Neuronal stem cell (in vitro differentiated cells): ENCODE data around the gene DNAJB5.

ENCODE experiments used
- DNase-seq: peaks from one replicate; pipeline ENCODE4 v3.0.0-alpha.2; 2013; ENCODE audit warnings: low spot score
- H2AFZ ChIP-seq: one replicate; pipeline ENCODE4 v1.6.1; 2013; ENCODE audit warnings: mild to moderate bottlenecking, low read length, inconsistent platforms
- H2AK5ac ChIP-seq: 2 replicates; pipeline ENCODE4 v1.6.1; 2013; ENCODE audit warnings: low read depth, mild to moderate bottlenecking, inconsistent platforms, low read length, moderate library complexity, mixed read lengths
- H2BK120ac ChIP-seq: 2 replicates; pipeline ENCODE4 v1.6.1; 2013; ENCODE audit warnings: low read depth, mild to moderate bottlenecking, inconsistent platforms, low read length, moderate library complexity, mixed read lengths
- H2BK12ac ChIP-seq: one replicate; pipeline ENCODE4 v1.6.1; 2013; ENCODE audit warnings: low read length, inconsistent platforms
- H2BK15ac ChIP-seq: 2 replicates; pipeline ENCODE4 v1.6.1; 2013; ENCODE audit warnings: mild to moderate bottlenecking, low read length, inconsistent platforms, mixed read lengths
- H2BK5ac ChIP-seq: one replicate; pipeline ENCODE4 v1.6.1; 2013; ENCODE audit warnings: inconsistent platforms, mild to moderate bottlenecking, low read length, moderate library complexity
- H3K14ac ChIP-seq: one replicate; pipeline ENCODE4 v1.6.1; 2013; ENCODE audit warnings: low read length, inconsistent platforms
- H3K18ac ChIP-seq: 2 replicates; pipeline ENCODE4 v1.6.1; 2013; ENCODE audit warnings: low read length, inconsistent platforms
- H3K23ac ChIP-seq: 2 replicates; pipeline ENCODE4 v1.6.1; 2013; ENCODE audit warnings: low read depth, mild to moderate bottlenecking, mixed read lengths, low read length, inconsistent platforms; ENCODE audit not compliant: poor library complexity
- H3K27ac ChIP-seq: replicated peaks from 3 replicates; pipeline ENCODE4 v1.5.1; 2013; ENCODE audit warnings: low read length, inconsistent platforms
- H3K27me3 ChIP-seq, 3 experiments: 2 replicates each; pipeline ENCODE4 v1.6.1; 2013; ENCODE audit warnings: low read length in 3 of 3, mild to moderate bottlenecking in 2 of 3, inconsistent platforms in 1 of 3, low read depth in 1 of 3, mixed read lengths in 1 of 3, moderate library complexity in 1 of 3; ENCODE audit not compliant: control insufficient read depth in 3 of 3, insufficient read depth in 3 of 3
- H3K36me3 ChIP-seq, 2 donors: replicated peaks in 1 of 2; 2 replicates each; pipeline ENCODE4 v1.6.1; 2013; ENCODE audit warnings: low read length in 2 of 2; ENCODE audit not compliant: control insufficient read depth in 2 of 2, insufficient read depth in 2 of 2
- H3K4ac ChIP-seq: 2 replicates; pipeline ENCODE4 v1.6.1; 2013; ENCODE audit warnings: inconsistent platforms, mild to moderate bottlenecking, low read length, moderate library complexity
- H3K4me1 ChIP-seq, 2 donors: 1 replicate in 1 of 2; 2 replicates in 1 of 2; pipeline ENCODE4 v1.6.1; 2013; ENCODE audit warnings: low read length in 2 of 2, low read depth in 1 of 2; ENCODE audit not compliant: control insufficient read depth in 2 of 2, insufficient read depth in 1 of 2
- H3K4me2 ChIP-seq: one replicate; pipeline ENCODE4 v1.6.1; 2013; ENCODE audit warnings: mild to moderate bottlenecking, low read length, inconsistent platforms; ENCODE audit not compliant: insufficient read depth, poor library complexity, severe bottlenecking
- H3K4me3 ChIP-seq, 2 donors: 2 replicates each; pipeline ENCODE4 v1.5.1; 2013; ENCODE audit warnings: low read length in 2 of 2, mild to moderate bottlenecking in 2 of 2, inconsistent platforms in 1 of 2, moderate library complexity in 1 of 2
- H3K79me1 ChIP-seq: one replicate; pipeline ENCODE4 v1.6.1; 2013; ENCODE audit warnings: low read depth, mild to moderate bottlenecking, inconsistent platforms, low read length, moderate library complexity
- H3K9ac ChIP-seq: one replicate; pipeline ENCODE4 v1.6.1; 2013; ENCODE audit warnings: mild to moderate bottlenecking, low read depth, low read length, inconsistent platforms; ENCODE audit not compliant: poor library complexity
- H3K9me3 ChIP-seq, 2 donors: replicated peaks in 1 of 2; 2 replicates each; pipeline versions ENCODE3 to v1.6.1; 2013; ENCODE audit warnings: low read length in 2 of 2, mild to moderate bottlenecking in 2 of 2, inconsistent platforms in 1 of 2, low read depth in 1 of 2, mixed read lengths in 1 of 2, moderate library complexity in 1 of 2; ENCODE audit not compliant: control insufficient read depth in 2 of 2, insufficient read depth in 1 of 2
- H4K8ac ChIP-seq: one replicate; pipeline ENCODE4 v1.6.1; 2013; ENCODE audit warnings: low read depth, mild to moderate bottlenecking, inconsistent platforms, low read length, moderate library complexity
- H4K91ac ChIP-seq: one replicate; pipeline ENCODE4 v1.6.1; 2013; ENCODE audit warnings: low read length, low read depth, mild to moderate bottlenecking, inconsistent platforms; ENCODE audit not compliant: poor library complexity
- whole genome bisulfite sequencing, 2 donors: extraction: QIAGEN DNeasy Blood & Tissue Kit; methylation state at CpG; one replicate each; pipeline ENCODE4 v1.1.7; 2013; ENCODE audit warnings: missing lambda C conversion rate in 2 of 2, mixed read lengths in 1 of 2; ENCODE audit not compliant: insufficient read length in 2 of 2, insufficient replicate concordance in 1 of 2; ENCODE audit errors: extremely low coverage in 2 of 2; 5-methylcytosine and 5-hydroxymethylcytosine counted together

The DNAJB5 gene

DNA sequence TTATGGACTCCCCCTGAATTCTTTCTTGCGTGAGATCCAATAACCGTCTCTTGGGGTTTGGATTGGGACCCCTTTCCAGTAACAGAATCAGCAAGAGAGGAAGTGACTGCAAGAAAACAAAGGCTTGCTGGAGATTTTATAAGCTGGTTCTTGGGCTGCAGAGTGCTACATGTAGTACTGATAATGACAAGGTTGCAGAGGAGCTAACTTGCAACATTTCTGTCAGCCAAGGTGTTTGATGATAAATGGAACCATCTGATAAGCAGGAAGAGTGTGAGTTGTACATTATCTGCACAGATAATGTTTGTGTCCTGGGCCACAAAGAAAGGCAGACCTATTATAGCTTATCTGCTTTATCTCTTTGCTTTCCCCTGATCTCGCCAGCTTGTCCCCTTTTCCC is 37.1 kb downstream of the DNAJB5 start:
- H3K4me3 ChIP-seq, result no peak overlapping the region
- no peak overlapping the region for H2BK15ac ChIP-seq
- H2BK12ac ChIP-seq, result no peak overlapping the region
- H3K36me3 ChIP-seq, result no peaks in the 10 kb centered on the region
- no peak overlapping the region for H2BK120ac ChIP-seq
- no peaks in the 10 kb centered on the region for H3K79me1 ChIP-seq
- peaks cover 2 to 11% of the 10 kb centered on the region in 2 donors for H3K9me3 ChIP-seq
- no peak for DNase-seq
- no peak overlapping the region for H2BK5ac ChIP-seq
- no peak overlapping the region for H2AFZ ChIP-seq
- peaks cover 0 to 2% of the 10 kb centered on the region in 2 donors for H3K4me1 ChIP-seq
- H3K23ac ChIP-seq, result no peak overlapping the region
- H3K27ac ChIP-seq, result no peak overlapping the region
- H3K27me3 ChIP-seq, result no peaks in the 10 kb centered on the region
- no peak overlapping the region for H4K91ac ChIP-seq
- no CpG with 5 or more reads among the region's 3 CpGs for WGBS, 2 donors
- H3K18ac ChIP-seq, result no peak overlapping the region
- H3K4me2 ChIP-seq, result no peak overlapping the region
- H3K9ac ChIP-seq, result no peak overlapping the region
- H3K4ac ChIP-seq, result no peak overlapping the region
- H2AK5ac ChIP-seq, result no peak overlapping the region
- H3K14ac ChIP-seq, result no peak overlapping the region
- H4K8ac ChIP-seq, result no peak overlapping the region

- Histone ChIP-seq H3K4me3 (no peak overlapping the region), H4K8ac (no peak overlapping the region), H3K18ac (no peak overlapping the region), H3K9ac (no peak overlapping the region), H2BK15ac (no peak overlapping the region), H2AK5ac (no peak overlapping the region), H3K14ac (no peak overlapping the region), H3K36me3 (no peaks in the 10 kb centered on the region), H2BK5ac (no peak overlapping the region), H3K23ac (no peak overlapping the region), H3K79me1 (no peaks in the 10 kb centered on the region), H3K4ac (no peak overlapping the region), H3K4me1 (peaks cover 0 to 2% of the 10 kb centered on the region in 2 donors), H3K27me3 (no peaks in the 10 kb centered on the region), H3K9me3 (peaks cover 2 to 11% of the 10 kb centered on the region in 2 donors), H2BK120ac (no peak overlapping the region), H4K91ac (no peak overlapping the region), H3K4me2 (no peak overlapping the region), H3K27ac (no peak overlapping the region), H2AFZ (no peak overlapping the region), H2BK12ac (no peak overlapping the region)
- DNase-seq, result no peak
- WGBS, 2 donors, result no CpG with 5 or more reads among the region's 1 CpG
Observed at GRCh38 chr9:35027374-35027773, 37.8 kb downstream of the DNAJB5 start.

DNA sequence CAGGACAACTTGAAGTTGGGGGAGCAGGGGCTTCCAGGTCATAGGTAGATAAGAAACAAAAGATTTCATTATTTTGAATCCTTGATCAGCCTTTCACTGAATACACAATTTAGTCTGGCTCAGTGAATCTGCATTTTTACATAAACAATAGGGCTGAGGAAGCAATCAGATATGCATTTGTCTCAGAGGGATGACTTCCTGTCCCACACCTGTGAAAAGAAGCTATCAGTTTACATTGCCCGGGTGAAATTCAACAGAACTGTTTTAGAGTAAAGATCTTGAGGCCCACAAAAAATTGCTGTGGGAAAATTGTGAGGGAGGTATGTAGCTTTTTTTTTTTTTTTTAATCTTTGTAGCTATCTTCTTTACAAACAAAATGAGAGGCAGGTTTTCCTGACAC is 38.3 kb downstream of the DNAJB5 start:
- no peaks in the 10 kb centered on the region for H3K27me3 ChIP-seq
- H3K4ac ChIP-seq, result no peak overlapping the region
- H4K91ac ChIP-seq, result no peak overlapping the region
- H3K9ac ChIP-seq, result no peak overlapping the region
- DNase-seq, result no peak
- no peak overlapping the region for H3K23ac ChIP-seq
- H3K27ac ChIP-seq, result no peak overlapping the region
- no peak overlapping the region for H3K4me2 ChIP-seq
- H2AFZ ChIP-seq, result no peak overlapping the region
- peaks cover 2 to 11% of the 10 kb centered on the region in 2 donors for H3K9me3 ChIP-seq
- no peak overlapping the region for H2BK12ac ChIP-seq
- no peak overlapping the region for H2BK5ac ChIP-seq
- H2AK5ac ChIP-seq, result no peak overlapping the region
- H3K18ac ChIP-seq, result no peak overlapping the region
- H2BK15ac ChIP-seq, result no peak overlapping the region
- no peak overlapping the region for H2BK120ac ChIP-seq
- H3K36me3 ChIP-seq, result peaks cover 0 to under 1% of the 10 kb centered on the region in 2 donors
- no peaks in the 10 kb centered on the region for H3K79me1 ChIP-seq
- no peak overlapping the region for H3K14ac ChIP-seq
- no CpG with 5 or more reads among the region's 1 CpG for whole genome bisulfite sequencing, 2 donors
- H3K4me3 ChIP-seq, result no peak overlapping the region
- peaks cover 0 to 2% of the 10 kb centered on the region in 2 donors for H3K4me1 ChIP-seq
- no peak overlapping the region for H4K8ac ChIP-seq

- no peak overlapping the region for H2AK5ac ChIP-seq
- peaks cover 2 to 11% of the 10 kb centered on the region in 2 donors for H3K9me3 ChIP-seq
Observed at GRCh38 chr9:35028341-35028740, 38.8 kb downstream of the DNAJB5 start.

More at GRCh38 chr9:35028341-35028740, 38.8 kb downstream of the DNAJB5 start:
- no peak overlapping the region for H3K4ac ChIP-seq
- H2AFZ ChIP-seq, result no peak overlapping the region
- no peak overlapping the region for H2BK5ac ChIP-seq
- H3K4me2 ChIP-seq, result no peak overlapping the region
- H3K4me3 ChIP-seq, result no peak overlapping the region
- H3K23ac ChIP-seq, result no peak overlapping the region
- H4K8ac ChIP-seq, result no peak overlapping the region
- H3K4me1 ChIP-seq, result peaks cover 0 to 2% of the 10 kb centered on the region in 2 donors
- H3K79me1 ChIP-seq, result no peaks in the 10 kb centered on the region
- no peak overlapping the region for H3K14ac ChIP-seq
- no peak overlapping the region for H4K91ac ChIP-seq
- no peak overlapping the region for H2BK15ac ChIP-seq
- peaks cover 0 to 5% of the 10 kb centered on the region in 2 donors for H3K36me3 ChIP-seq
- H2BK12ac ChIP-seq, result no peak overlapping the region
- H3K27ac ChIP-seq, result no peak overlapping the region
- H3K18ac ChIP-seq, result no peak overlapping the region
- DNase-seq, result no peak
- H2BK120ac ChIP-seq, result no peak overlapping the region
- no peaks in the 10 kb centered on the region for H3K27me3 ChIP-seq
- H3K9ac ChIP-seq, result no peak overlapping the region
